Smooth muscle cell (in vitro differentiated cells): Measurements from ENCODE around the gene MARCKSL1. TPM values are rescaled to one million over a fixed set of nuclear protein-coding genes. Genes with fewer than 3 reads are reported as not detected.

ENCODE experiments used
- DNase-seq: peaks from one replicate; lab custom pipeline; 2025; ENCODE audit not compliant: unreplicated experiment; lab: John Stamatoyannopoulos, UW
- H2AFZ ChIP-seq: fragments of 200-600 bp; sonication (generic); 2 replicates; pipeline ENCODE4 v1.6.0; 2016; ENCODE audit warnings: antibody characterized with exemption, low read depth, mild to moderate bottlenecking
- H3F3A ChIP-seq: fragments of 200-600 bp; sonication (generic); 2 replicates; pipeline ENCODE4 v1.6.0; 2017; ENCODE audit warnings: antibody characterized with exemption, low read depth
- H3K27ac ChIP-seq: fragments of 200-600 bp; sonication (generic); 2 replicates; pipeline ENCODE4 v1.5.1; 2016; ENCODE audit warnings: low read depth, mild to moderate bottlenecking
- H3K27me3 ChIP-seq: fragments of 200-600 bp; sonication (generic); 2 replicates; pipeline ENCODE4 v1.6.1; 2016; ENCODE audit warnings: low read depth, mild to moderate bottlenecking
- H3K36me3 ChIP-seq: fragments of 200-600 bp; sonication (generic); 2 replicates; pipeline ENCODE4 v1.5.1; 2016; ENCODE audit warnings: low read depth
- H3K4me1 ChIP-seq: fragments of 200-600 bp; sonication (generic); 2 replicates; pipeline ENCODE4 v1.5.1; 2016; ENCODE audit warnings: low read depth
- H3K4me2 ChIP-seq: fragments of 200-600 bp; sonication (generic); 2 replicates; pipeline ENCODE4 v1.6.0; 2016; ENCODE audit warnings: mild to moderate bottlenecking
- H3K4me3 ChIP-seq: fragments of 200-600 bp; sonication (generic); 2 replicates; pipeline ENCODE4 v1.5.1; 2016; ENCODE audit warnings: mild to moderate bottlenecking
- H3K79me2 ChIP-seq: fragments of 200-600 bp; sonication (generic); 2 replicates; pipeline ENCODE4 v1.6.0; 2016; ENCODE audit warnings: low read depth, mild to moderate bottlenecking
- H3K9ac ChIP-seq: fragments of 200-600 bp; sonication (generic); 2 replicates; pipeline ENCODE4 v1.6.0; 2016; ENCODE audit warnings: low read depth
- H3K9me3 ChIP-seq: fragments of 200-600 bp; sonication (generic); replicated peaks from 2 replicates; pipeline ENCODE4 v1.5.1; 2016; ENCODE audit warnings: low read depth
- H4K20me1 ChIP-seq: fragments of 200-600 bp; sonication (generic); 2 replicates; pipeline ENCODE4 v1.6.0; 2016; ENCODE audit warnings: low read depth
- WGBS: methylation state at CpG from one replicate; pipeline ENCODE4 v1.1.7; 2016; ENCODE audit warnings: low lambda C conversion rate; 5-methylcytosine and 5-hydroxymethylcytosine counted together
- polyA plus RNA-seq: library from polyadenylated mRNA; unstranded; fragments of >200 nt; fragmentation: Nextera tagmentation; extraction: Ambion mirVana; gene quantifications from 2 replicates; pipeline ENCODE4 v1.2.1, GENCODE V29; 2016
- total RNA-seq: library from RNA; depleted of rRNA; stranded (reverse); fragments of >200 nt; gene quantifications from 2 replicates; pipeline ENCODE4 v1.2.3, GENCODE V29; 2014
- TF ChIP-seq, protein P1 (sequence below): fragments of 200-600 bp; sonication (generic); IDR thresholded peaks from 2 replicates; pipeline ENCODE4 v1.5.1; 2017; ENCODE audit warnings: borderline replicate concordance, mild to moderate bottlenecking, antibody characterized with exemption; ENCODE audit not compliant: insufficient read depth, poor library complexity, severe bottlenecking

Gene MARCKSL1
- total and polyA plus RNA-seq, 2 experiments from 2014 or later = 126 to 358 TPM

DNA sequence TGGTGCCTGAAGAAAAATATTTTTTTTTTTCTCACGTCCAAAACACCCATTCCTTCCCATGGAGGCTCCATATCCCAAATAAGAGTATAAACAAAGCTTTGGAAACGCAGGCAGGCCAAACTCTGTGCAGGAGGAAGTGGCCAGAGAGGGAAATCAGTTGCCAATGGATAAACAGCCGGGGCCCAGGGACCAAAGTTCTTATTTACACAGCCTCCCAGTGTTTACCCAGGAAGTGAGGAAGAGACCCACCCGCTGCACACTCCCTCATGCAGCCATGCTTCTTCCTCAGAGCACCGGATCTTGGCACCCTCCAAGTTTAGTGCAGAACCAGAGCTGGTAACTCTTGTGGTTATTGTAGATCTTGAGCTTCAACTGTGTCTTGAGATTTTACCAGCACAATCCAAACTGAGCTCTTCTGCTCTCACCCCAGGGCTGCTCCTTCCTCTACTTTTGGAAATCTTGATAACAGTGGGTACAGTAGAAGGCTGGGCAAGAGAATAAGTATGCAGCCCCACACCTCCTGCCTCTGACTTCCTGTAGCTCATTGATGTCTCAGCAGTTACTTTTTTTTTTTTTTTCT is 14.2 kb downstream of the MARCKSL1 start:
- Histone ChIP-seq H3K4me1 (no peaks in the 10 kb centered on the region), H3K9ac (no peak overlapping the region), H3K4me3 (no peak overlapping the region), H3K79me2 (no peaks in the 10 kb centered on the region), H3K27ac (no peak overlapping the region), H2AFZ (no peak overlapping the region), H3K9me3 (no peaks in the 10 kb centered on the region), H3F3A (no peaks in the 10 kb centered on the region), H3K27me3 (no peaks in the 10 kb centered on the region), H3K36me3 (no peaks in the 10 kb centered on the region), H3K4me2 (no peak overlapping the region), H4K20me1 (peaks cover 23% of the 10 kb centered on the region)
- 94% methylated on average over 5 of the region's 5 CpGs for WGBS
- DNase-seq = no peak
- TF ChIP-seq, protein P1, sequence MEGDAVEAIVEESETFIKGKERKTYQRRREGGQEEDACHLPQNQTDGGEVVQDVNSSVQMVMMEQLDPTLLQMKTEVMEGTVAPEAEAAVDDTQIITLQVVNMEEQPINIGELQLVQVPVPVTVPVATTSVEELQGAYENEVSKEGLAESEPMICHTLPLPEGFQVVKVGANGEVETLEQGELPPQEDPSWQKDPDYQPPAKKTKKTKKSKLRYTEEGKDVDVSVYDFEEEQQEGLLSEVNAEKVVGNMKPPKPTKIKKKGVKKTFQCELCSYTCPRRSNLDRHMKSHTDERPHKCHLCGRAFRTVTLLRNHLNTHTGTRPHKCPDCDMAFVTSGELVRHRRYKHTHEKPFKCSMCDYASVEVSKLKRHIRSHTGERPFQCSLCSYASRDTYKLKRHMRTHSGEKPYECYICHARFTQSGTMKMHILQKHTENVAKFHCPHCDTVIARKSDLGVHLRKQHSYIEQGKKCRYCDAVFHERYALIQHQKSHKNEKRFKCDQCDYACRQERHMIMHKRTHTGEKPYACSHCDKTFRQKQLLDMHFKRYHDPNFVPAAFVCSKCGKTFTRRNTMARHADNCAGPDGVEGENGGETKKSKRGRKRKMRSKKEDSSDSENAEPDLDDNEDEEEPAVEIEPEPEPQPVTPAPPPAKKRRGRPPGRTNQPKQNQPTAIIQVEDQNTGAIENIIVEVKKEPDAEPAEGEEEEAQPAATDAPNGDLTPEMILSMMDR = no peak

DNA sequence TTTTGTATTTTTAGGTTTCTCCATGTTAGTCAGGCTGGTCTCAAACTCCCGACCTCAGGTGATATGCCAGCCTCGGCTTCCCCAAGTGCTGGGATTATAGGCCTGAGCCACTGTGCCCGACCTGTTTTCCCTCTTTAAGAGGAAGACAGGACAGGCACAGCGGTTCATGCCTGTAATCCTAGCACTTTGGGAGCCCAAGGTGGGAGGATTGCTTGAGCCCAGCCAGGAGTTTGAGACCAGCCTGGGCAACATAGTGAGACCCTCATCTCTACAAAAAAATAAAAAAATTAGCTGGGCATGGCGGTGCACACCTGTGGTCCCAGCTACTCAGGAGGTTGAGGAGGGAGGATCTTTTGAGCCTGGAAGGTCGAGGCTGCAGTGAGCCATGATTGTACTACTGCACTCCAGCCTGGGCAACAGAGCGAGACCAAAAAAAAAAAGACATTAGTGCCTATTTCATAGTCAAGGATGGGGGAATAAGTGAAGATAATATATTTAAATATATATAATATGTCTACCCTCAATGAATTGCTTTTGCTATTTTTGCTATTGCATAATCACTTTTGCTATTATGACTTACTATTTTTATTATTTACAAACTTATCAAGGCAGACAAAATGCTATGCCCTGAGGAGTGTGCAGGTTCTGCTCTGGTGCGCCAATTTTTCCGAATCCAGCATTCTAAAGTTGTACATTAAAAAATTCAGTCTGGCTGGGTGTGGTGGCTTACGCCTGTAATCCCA is 17.7 kb downstream of the MARCKSL1 start:
- peaks cover 34% of the 10 kb centered on the region for H4K20me1 ChIP-seq
- no peaks in the 10 kb centered on the region for H3K4me1 ChIP-seq
- H3F3A ChIP-seq = no peaks in the 10 kb centered on the region
- H3K27me3 ChIP-seq = no peaks in the 10 kb centered on the region
- no peak overlapping the region for H3K9ac ChIP-seq
- no peak for DNase-seq
- TF ChIP-seq, protein P1 = no peak
- H3K9me3 ChIP-seq = no peaks in the 10 kb centered on the region
- no peaks in the 10 kb centered on the region for H3K36me3 ChIP-seq
- no peak overlapping the region for H3K27ac ChIP-seq
- H2AFZ ChIP-seq = no peak overlapping the region
- peaks cover 13% of the 10 kb centered on the region for H3K79me2 ChIP-seq
- 97% methylated on average over 10 of the region's 10 CpGs for WGBS
- no peak overlapping the region for H3K4me3 ChIP-seq
- H3K4me2 ChIP-seq = no peak overlapping the region

DNA sequence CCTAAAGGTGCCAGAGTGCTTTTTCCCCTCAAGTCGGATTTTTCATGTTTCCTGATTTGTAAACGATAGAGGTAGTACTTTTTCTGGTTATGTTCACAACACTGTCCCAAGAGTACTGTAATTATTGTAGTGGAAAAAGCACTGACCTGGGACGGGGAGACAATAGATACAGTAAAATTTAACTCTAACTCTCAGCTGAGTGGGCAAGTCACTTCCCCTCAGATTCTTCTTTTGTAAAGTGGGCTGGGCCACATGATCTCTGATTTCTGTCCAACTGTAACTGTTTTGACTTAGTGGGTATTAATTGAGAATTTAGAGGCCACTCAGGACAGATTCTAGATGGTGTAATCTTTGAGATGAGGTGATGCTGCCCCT is 19.1 kb downstream of the MARCKSL1 start:
- TF ChIP-seq, protein P1 = no peak
- Histone ChIP-seq H4K20me1 (peaks cover 45% of the 10 kb centered on the region), H3K4me2 (no peak overlapping the region), H3K27me3 (no peaks in the 10 kb centered on the region), H3K4me3 (no peak overlapping the region), H3K9me3 (no peaks in the 10 kb centered on the region), H3K9ac (no peak overlapping the region), H3F3A (no peaks in the 10 kb centered on the region), H3K27ac (no peak overlapping the region), H2AFZ (no peak overlapping the region), H3K36me3 (no peaks in the 10 kb centered on the region), H3K4me1 (no peaks in the 10 kb centered on the region), H3K79me2 (peaks cover 27% of the 10 kb centered on the region)
- DNase-seq = no peak
- WGBS = 93% methylated on average over 3 of the region's 3 CpGs
